ENCODE data around the gene LMAN1L. TPM values are rescaled to one million over a fixed set of nuclear protein-coding genes. Genes with fewer than 3 reads are reported as not detected.

The LMAN1L gene
- polyA plus RNA-seq, 2 donors, result 0.27 to 0.61 TPM

DNA sequence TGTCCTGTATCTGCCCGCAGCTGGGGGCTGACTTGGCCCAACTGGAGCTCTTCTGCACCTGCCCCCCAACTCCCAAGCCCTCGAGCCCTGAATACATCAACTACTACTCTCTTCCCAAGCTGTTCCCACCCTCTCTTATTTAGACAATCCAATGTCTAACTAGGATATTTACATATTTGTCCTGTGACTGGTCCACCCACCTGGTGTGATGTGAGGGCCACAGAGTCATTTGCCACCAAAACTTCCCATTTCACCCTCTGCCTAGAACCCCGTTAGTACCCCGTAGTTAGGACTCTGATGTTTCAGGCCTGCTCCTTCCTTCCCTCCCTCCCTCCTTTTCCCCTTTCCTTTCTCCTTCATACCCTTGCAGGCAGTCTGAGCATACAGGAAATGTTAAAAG lies 20.2 kb downstream of the LMAN1L start:
- H3K4me1 ChIP-seq (ENCODE audit: control insufficient read depth in 2 of 2, insufficient read depth in 2 of 2, low read length in 1 of 2), result peaks cover 0 to 2% of the 10 kb centered on the region in 2 donors
- 58 to 64% methylated on average over 4 of the region's 4 CpGs for WGBS, 2 donors
- no peaks in the 10 kb centered on the region for H3K27me3 ChIP-seq (ENCODE audit: control insufficient read depth in 1 of 2, insufficient read depth in 2 of 2, low read length in 2 of 2)
- H3K27ac ChIP-seq (ENCODE audit: low read depth in 2 of 2, low read length in 1 of 2), result no peak overlapping the region
- H3K36me3 ChIP-seq (ENCODE audit: control insufficient read depth in 2 of 2, insufficient read depth in 2 of 2, low read length in 1 of 2), result peaks cover 7 to 19% of the 10 kb centered on the region in 2 donors
- no peak overlapping the region for H3K4me3 ChIP-seq (ENCODE audit: low read depth in 1 of 2, low read length in 2 of 2)
- no peaks in the 10 kb centered on the region for H3K9me3 ChIP-seq (ENCODE audit: control insufficient read depth in 2 of 2, insufficient read depth in 1 of 2, low read depth in 1 of 2, low read length in 1 of 2)

DNA sequence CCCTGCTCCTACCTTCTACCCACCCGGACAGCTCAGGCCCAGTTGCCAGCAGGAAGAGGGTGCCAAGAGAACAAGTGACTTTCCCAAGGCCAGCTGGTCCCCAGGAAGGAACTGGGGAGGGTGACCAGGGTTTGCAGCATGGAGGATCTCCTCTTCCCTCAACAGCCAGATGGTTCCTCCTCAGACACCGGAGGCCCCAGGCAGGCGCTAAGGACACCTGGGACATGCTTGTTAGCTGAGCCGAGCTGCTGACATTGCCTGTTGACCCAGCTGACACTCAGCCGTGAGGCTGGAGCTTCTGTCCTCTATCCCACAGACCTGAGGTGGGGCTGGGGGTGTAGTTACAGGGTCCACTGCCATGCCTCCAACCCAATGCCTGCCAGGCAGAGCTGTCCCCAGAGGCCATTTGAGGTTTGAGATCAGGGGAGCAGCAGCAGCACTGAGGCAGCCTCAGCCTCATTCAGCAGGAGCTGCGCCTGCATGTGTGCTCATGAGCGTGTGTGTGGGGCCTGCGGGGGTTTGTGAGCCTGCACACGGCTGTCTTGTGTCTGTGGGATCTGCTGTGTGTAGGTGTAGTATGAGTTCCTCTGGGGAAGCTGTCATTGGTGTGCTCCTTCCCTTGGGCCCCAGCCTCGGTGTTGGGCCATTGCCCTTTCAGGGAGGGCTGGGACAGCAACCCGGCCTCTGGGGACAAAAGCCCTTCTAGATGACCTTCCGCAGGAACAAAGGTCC lies 20.9 kb downstream of the LMAN1L start:
- Histone ChIP-seq H3K27ac (ENCODE audit: low read depth in 2 of 2, low read length in 1 of 2) (no peak overlapping the region), H3K9me3 (ENCODE audit: control insufficient read depth in 2 of 2, insufficient read depth in 1 of 2, low read depth in 1 of 2, low read length in 1 of 2) (no peaks in the 10 kb centered on the region), H3K4me3 (ENCODE audit: low read depth in 1 of 2, low read length in 2 of 2) (no peak overlapping the region), H3K36me3 (ENCODE audit: control insufficient read depth in 2 of 2, insufficient read depth in 2 of 2, low read length in 1 of 2) (peaks cover 7 to 24% of the 10 kb centered on the region in 2 donors), H3K4me1 (ENCODE audit: control insufficient read depth in 2 of 2, insufficient read depth in 2 of 2, low read length in 1 of 2) (peaks cover 0 to 2% of the 10 kb centered on the region in 2 donors), H3K27me3 (ENCODE audit: control insufficient read depth in 1 of 2, insufficient read depth in 2 of 2, low read length in 2 of 2) (no peaks in the 10 kb centered on the region)
- WGBS, 2 donors, result 65 to 74% methylated on average over 12 of the region's 12 CpGs

DNA sequence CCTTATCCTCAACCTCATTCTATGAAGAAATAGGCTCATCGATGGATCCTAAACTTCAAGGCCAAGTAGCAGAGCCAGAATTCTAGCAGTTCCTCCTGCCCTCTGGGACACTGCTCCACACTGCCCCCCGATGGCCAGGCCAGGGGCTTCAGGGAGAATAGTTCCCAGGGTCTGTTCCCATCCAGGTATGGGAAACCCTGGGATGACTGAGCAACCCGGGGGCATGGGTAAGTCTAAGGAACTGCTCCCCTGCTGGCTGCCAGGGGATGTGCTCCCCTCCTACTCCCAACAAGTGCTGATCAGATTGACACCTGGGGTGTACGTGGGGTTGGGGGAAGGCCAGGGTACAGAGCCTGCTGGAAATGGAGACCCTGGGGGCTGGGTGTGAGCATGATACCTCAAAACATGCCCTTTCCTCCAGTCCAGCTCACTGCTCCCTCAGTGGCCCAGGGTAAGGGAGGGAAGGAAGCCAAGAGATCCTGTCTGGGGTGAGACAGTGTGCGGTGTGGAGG lies 22.7 kb downstream of the LMAN1L start:
- WGBS, 2 donors, result 36 to 37% methylated on average over 5 of the region's 5 CpGs
- peaks cover 0 to 2% of the 10 kb centered on the region in 2 donors for H3K4me1 ChIP-seq (ENCODE audit: control insufficient read depth in 2 of 2, insufficient read depth in 2 of 2, low read length in 1 of 2)
- H3K4me3 ChIP-seq (ENCODE audit: low read depth in 1 of 2, low read length in 2 of 2), result no peak overlapping the region
- H3K36me3 ChIP-seq (ENCODE audit: control insufficient read depth in 2 of 2, insufficient read depth in 2 of 2, low read length in 1 of 2), result peaks cover 12 to 37% of the 10 kb centered on the region in 2 donors
- H3K9me3 ChIP-seq (ENCODE audit: control insufficient read depth in 2 of 2, insufficient read depth in 1 of 2, low read depth in 1 of 2, low read length in 1 of 2), result no peaks in the 10 kb centered on the region
- no peaks in the 10 kb centered on the region for H3K27me3 ChIP-seq (ENCODE audit: control insufficient read depth in 1 of 2, insufficient read depth in 2 of 2, low read length in 2 of 2)
- H3K27ac ChIP-seq (ENCODE audit: low read depth in 2 of 2, low read length in 1 of 2), result no peak overlapping the region

DNA sequence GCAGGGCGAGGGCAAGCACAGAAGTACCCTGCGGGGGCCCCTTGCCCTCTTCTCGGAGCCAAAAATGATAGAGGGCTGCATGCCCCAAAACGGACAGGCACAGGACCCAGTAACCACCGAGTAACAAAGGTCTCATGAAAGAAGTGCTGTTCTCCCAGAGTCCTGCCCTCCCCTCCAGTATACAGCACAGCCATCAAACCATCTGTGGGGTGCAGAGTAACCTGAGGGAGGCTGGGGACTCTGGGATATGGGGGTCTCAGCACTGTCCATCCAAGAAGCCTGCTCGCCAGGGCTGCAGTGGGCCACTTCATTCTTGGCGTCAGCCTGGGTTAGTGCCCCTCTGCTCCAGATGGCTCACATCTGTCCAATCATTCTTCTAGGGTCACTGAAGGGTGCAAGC lies 24.2 kb downstream of the LMAN1L start:
- Histone ChIP-seq H3K4me3 (ENCODE audit: low read depth in 1 of 2, low read length in 2 of 2) (no peak overlapping the region), H3K4me1 (ENCODE audit: control insufficient read depth in 2 of 2, insufficient read depth in 2 of 2, low read length in 1 of 2) (peaks cover 0 to 3% of the 10 kb centered on the region in 2 donors), H3K27ac (ENCODE audit: low read depth in 2 of 2, low read length in 1 of 2) (no peak overlapping the region), H3K36me3 (ENCODE audit: control insufficient read depth in 2 of 2, insufficient read depth in 2 of 2, low read length in 1 of 2) (peaks cover 12 to 43% of the 10 kb centered on the region in 2 donors), H3K27me3 (ENCODE audit: control insufficient read depth in 1 of 2, insufficient read depth in 2 of 2, low read length in 2 of 2) (no peaks in the 10 kb centered on the region), H3K9me3 (ENCODE audit: control insufficient read depth in 2 of 2, insufficient read depth in 1 of 2, low read depth in 1 of 2, low read length in 1 of 2) (no peaks in the 10 kb centered on the region)
- 85 to 91% methylated on average over 7 of the region's 7 CpGs for WGBS, 2 donors

DNA sequence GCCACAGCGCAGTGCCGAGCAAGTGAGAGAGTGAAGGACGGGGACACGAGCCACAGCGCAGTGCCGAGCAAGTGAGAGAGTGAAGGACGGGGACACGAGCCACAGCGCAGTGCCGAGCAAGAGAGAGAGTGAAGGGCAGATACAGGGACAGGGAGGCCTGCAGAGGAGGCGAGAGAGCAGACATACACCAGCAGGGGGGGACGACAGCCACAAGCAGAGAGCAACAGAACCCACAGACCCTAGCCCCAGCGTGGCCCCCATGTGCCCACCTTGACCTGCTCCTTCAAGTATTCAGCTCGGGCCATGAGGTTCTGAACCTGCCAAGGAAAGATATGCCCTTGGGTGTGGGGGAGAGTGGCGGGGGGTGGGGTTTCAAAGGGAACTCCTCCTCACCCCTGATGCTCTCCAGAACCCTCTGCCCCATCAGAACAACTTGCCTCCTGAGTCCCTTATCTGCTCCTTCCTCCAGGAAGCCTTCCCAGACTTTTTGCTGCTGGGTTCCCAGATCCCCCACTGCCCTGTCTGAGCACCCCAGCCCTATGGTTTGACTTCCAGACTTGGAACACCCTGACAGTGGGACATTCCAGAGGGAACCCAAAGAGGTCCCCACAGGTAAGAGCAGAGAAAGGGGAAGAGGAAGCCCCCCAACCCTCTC lies 25.0 kb downstream of the LMAN1L start:
- no peaks in the 10 kb centered on the region for H3K9me3 ChIP-seq (ENCODE audit: control insufficient read depth in 2 of 2, insufficient read depth in 1 of 2, low read depth in 1 of 2, low read length in 1 of 2)
- H3K4me1 ChIP-seq (ENCODE audit: control insufficient read depth in 2 of 2, insufficient read depth in 2 of 2, low read length in 1 of 2), result peaks cover 0 to 6% of the 10 kb centered on the region in 2 donors
- WGBS, 2 donors, result 81 to 88% methylated on average over 15 of the region's 15 CpGs
- no peak overlapping the region for H3K27ac ChIP-seq (ENCODE audit: low read depth in 2 of 2, low read length in 1 of 2)
- peaks cover 12 to 43% of the 10 kb centered on the region in 2 donors for H3K36me3 ChIP-seq (ENCODE audit: control insufficient read depth in 2 of 2, insufficient read depth in 2 of 2, low read length in 1 of 2)
- H3K4me3 ChIP-seq (ENCODE audit: low read depth in 1 of 2, low read length in 2 of 2), result no peak overlapping the region
- no peaks in the 10 kb centered on the region for H3K27me3 ChIP-seq (ENCODE audit: control insufficient read depth in 1 of 2, insufficient read depth in 2 of 2, low read length in 2 of 2)

DNA sequence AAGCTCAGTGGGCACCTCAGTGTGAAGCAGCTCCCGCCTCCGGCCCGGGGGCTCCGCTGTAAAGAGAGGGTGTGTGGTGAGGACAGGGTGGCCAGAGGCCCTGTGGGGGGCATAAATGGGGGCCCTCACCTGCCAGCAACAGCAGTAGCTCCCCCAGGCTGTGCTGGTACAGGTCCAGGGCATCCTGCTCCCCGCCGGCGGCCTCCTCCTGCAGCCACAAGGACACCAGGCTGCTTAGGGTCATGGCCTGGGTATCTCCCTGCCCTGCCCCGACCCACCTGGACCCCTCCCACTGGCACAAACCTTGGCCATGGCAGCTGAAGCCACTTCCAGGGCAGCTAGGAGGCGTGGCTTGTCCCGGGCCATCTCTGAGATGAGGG lies 25.5 kb downstream of the LMAN1L start:
- H3K4me1 ChIP-seq (ENCODE audit: control insufficient read depth in 2 of 2, insufficient read depth in 2 of 2, low read length in 1 of 2), result peaks cover 0 to 5% of the 10 kb centered on the region in 2 donors
- H3K4me3 ChIP-seq (ENCODE audit: low read depth in 1 of 2, low read length in 2 of 2), result no peak overlapping the region
- WGBS, 2 donors, result 88 to 94% methylated on average over 7 to 10 of the region's 10 CpGs
- no peak overlapping the region for H3K27ac ChIP-seq (ENCODE audit: low read depth in 2 of 2, low read length in 1 of 2)
- no peaks in the 10 kb centered on the region for H3K27me3 ChIP-seq (ENCODE audit: control insufficient read depth in 1 of 2, insufficient read depth in 2 of 2, low read length in 2 of 2)
- no peaks in the 10 kb centered on the region for H3K9me3 ChIP-seq (ENCODE audit: control insufficient read depth in 2 of 2, insufficient read depth in 1 of 2, low read depth in 1 of 2, low read length in 1 of 2)
- peaks cover 12 to 43% of the 10 kb centered on the region in 2 donors for H3K36me3 ChIP-seq (ENCODE audit: control insufficient read depth in 2 of 2, insufficient read depth in 2 of 2, low read length in 1 of 2)

DNA sequence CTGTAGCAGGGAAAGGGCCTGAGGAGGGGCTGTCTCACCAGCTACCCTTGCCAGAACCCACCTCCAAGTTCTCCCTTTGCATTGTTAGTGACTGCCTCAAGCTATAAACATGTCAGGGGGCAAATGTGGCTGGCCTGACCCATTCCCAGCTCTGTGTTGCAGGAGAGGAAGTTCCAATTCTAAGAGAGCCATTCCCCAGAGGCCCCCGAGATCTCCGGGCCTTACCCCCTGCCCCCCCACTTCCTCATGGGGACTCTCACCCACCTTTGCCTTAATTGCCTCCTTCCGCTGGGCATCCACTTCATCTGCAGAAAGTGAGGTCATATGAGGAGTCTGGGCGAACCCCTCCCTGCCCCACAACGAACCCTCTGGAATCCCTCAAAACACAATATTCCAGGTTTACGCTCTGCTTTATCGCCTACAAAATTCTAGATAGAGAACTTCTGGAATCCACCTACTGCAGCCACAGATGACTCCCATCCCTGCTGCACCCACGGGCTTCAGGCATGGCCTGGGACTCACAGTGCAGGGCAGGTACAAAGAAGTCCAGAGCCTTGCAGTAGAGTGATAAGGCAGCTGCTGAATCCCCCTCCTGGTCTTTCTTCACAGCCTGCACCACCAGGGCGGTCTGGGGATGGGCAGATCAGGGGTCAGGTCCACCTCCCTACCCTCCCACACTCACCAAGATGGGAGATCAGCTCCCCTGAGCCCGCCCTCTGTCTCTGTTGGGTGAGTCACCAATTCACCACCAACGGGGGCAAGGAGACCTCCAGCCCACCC lies 26.3 kb downstream of the LMAN1L start:
- H3K36me3 ChIP-seq (ENCODE audit: control insufficient read depth in 2 of 2, insufficient read depth in 2 of 2, low read length in 1 of 2), result peaks cover 12 to 43% of the 10 kb centered on the region in 2 donors
- H3K27me3 ChIP-seq (ENCODE audit: control insufficient read depth in 1 of 2, insufficient read depth in 2 of 2, low read length in 2 of 2), result no peaks in the 10 kb centered on the region
- 83 to 90% methylated on average over 11 of the region's 11 CpGs for WGBS, 2 donors
- H3K9me3 ChIP-seq (ENCODE audit: control insufficient read depth in 2 of 2, insufficient read depth in 1 of 2, low read depth in 1 of 2, low read length in 1 of 2), result no peaks in the 10 kb centered on the region
- H3K4me3 ChIP-seq (ENCODE audit: low read depth in 1 of 2, low read length in 2 of 2), result no peak overlapping the region
- no peak overlapping the region for H3K27ac ChIP-seq (ENCODE audit: low read depth in 2 of 2, low read length in 1 of 2)
- peaks cover 2 to 13% of the 10 kb centered on the region in 2 donors for H3K4me1 ChIP-seq (ENCODE audit: control insufficient read depth in 2 of 2, insufficient read depth in 2 of 2, low read length in 1 of 2)

DNA sequence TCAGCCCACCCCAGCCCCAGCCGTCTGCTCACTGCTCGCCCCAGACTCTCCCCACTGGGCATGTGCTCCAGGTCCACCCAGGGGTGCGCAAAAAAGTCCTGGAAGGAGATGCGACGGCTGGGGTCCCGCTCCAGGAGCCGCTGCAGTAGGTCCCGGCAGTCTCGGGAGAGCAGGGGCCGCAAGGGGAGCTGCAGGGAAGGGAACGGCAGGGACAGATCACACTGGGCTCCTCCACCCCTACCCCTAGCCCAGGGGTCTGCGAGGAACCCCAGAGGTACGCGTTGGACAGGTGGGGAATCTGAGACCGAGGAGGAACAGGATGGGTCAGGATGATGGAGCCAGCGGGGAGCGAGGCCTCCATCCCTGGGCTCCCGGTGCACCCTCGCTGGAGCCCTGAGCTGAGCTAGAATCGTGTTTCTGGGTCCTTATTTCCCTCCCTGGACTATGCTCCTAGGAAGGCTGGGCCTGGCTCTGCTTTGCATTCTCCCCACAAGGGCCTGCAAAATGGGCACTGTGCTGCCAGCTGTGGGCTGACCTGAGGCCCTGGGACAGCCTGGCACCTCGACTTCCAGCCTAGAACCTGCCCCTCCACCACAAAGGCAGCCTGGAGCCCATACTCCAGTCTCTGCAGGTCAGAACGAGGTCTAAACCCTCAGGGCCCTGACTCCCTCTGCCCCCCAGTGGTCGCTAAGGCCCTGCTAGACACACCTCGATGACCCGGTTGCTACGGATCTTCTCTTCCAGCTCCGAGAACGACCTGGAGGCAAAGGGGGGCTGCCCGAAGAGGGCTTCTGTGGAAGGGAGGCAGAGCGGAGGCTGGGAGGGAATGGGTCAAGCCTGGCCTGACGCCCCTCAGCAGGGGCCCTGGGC lies 27.1 kb downstream of the LMAN1L start:
- Histone ChIP-seq H3K27ac (ENCODE audit: low read depth in 2 of 2, low read length in 1 of 2) (no peak overlapping the region), H3K4me3 (ENCODE audit: low read depth in 1 of 2, low read length in 2 of 2) (no peak overlapping the region), H3K27me3 (ENCODE audit: control insufficient read depth in 1 of 2, insufficient read depth in 2 of 2, low read length in 2 of 2) (no peaks in the 10 kb centered on the region), H3K4me1 (ENCODE audit: control insufficient read depth in 2 of 2, insufficient read depth in 2 of 2, low read length in 1 of 2) (peaks cover 2 to 16% of the 10 kb centered on the region in 2 donors), H3K9me3 (ENCODE audit: control insufficient read depth in 2 of 2, insufficient read depth in 1 of 2, low read depth in 1 of 2, low read length in 1 of 2) (no peaks in the 10 kb centered on the region), H3K36me3 (ENCODE audit: control insufficient read depth in 2 of 2, insufficient read depth in 2 of 2, low read length in 1 of 2) (peaks cover 12 to 43% of the 10 kb centered on the region in 2 donors)
- WGBS, 2 donors, result 83 to 87% methylated on average over 31 of the region's 31 CpGs
